Coronary artery (tissue), 2 donors: Measurements from ENCODE around the gene TMEM51.
A peak's percentile ranks its signal among the peaks of the same experiment; 100 is the strongest.

Experiments
- DNase-seq: peaks from one replicate; pipeline ENCODE4 v3.0.0-alpha.2; 2017; ENCODE audit warnings: low spot score
- H3K27ac ChIP-seq, 2 donors: fragments of 200-600 bp; sonication (generic); one replicate each; pipeline ENCODE4 v1.5.1; 2016 to 2019
- H3K4me3 ChIP-seq: fragments of 200-600 bp; sonication (generic); 2 replicates; pipeline ENCODE4 v1.5.1; 2016; ENCODE audit warnings: mild to moderate bottlenecking, moderate library complexity
- CTCF ChIP-seq: fragments of 200-600 bp; sonication (generic); IDR thresholded peaks from one replicate; pipeline ENCODE4 v1.5.1; 2019; ENCODE audit warnings: antibody characterized with exemption

Gene TMEM51

GRCh38 chr1:15176120-15176519, 22.6 kb downstream of the TMEM51 start:
- Histone ChIP-seq H3K4me3 (no peak overlapping the region), H3K27ac (no peak overlapping the region)
- no peak for TF ChIP-seq CTCF
- no peak for DNase-seq

GRCh38 chr1:15176898-15177665, 23.5 kb downstream of the TMEM51 start:
- TF ChIP-seq CTCF, result no peak
- no peak overlapping the region for H3K4me3 ChIP-seq
- no peak for DNase-seq
- no peak overlapping the region for H3K27ac ChIP-seq

- no peak for DNase-seq
- no peak for TF ChIP-seq CTCF
- H3K27ac ChIP-seq, result peak overlapping the region in 1 of 2 donors; percentile 79
These were observed 24.2 kb downstream of the TMEM51 start for GRCh38 chr1:15177710-15178166.

GRCh38 chr1:15178571-15179484, 25.3 kb downstream of the TMEM51 start:
- Histone ChIP-seq H3K4me3 (peak overlapping the region; percentile 22), H3K27ac (peak overlapping the region; percentile 1 to 79)
- no peak for TF ChIP-seq CTCF
- DNase-seq, result no peak

More at GRCh38 chr1:15177710-15178166, 24.2 kb downstream of the TMEM51 start:
- no peak overlapping the region for H3K4me3 ChIP-seq

- no peak overlapping the region for H3K4me3 ChIP-seq
- TF ChIP-seq CTCF, result no peak
- peak overlapping the region in 1 of 2 donors; percentile 79 for H3K27ac ChIP-seq
- DNase-seq, result no peak
These were observed 25.9 kb downstream of the TMEM51 start for GRCh38 chr1:15179485-15179883.

GRCh38 chr1:15180189-15180588, 26.6 kb downstream of the TMEM51 start:
- no peak for TF ChIP-seq CTCF
- H3K27ac ChIP-seq, result peak overlapping the region in 1 of 2 donors; percentile 11
- no peak for DNase-seq
- H3K4me3 ChIP-seq, result no peak overlapping the region
